ENCODE measurements around the gene HOXD3.
A peak's percentile ranks its signal among the peaks of the same experiment; 100 is the strongest.

HOXD3 gene

DNA sequence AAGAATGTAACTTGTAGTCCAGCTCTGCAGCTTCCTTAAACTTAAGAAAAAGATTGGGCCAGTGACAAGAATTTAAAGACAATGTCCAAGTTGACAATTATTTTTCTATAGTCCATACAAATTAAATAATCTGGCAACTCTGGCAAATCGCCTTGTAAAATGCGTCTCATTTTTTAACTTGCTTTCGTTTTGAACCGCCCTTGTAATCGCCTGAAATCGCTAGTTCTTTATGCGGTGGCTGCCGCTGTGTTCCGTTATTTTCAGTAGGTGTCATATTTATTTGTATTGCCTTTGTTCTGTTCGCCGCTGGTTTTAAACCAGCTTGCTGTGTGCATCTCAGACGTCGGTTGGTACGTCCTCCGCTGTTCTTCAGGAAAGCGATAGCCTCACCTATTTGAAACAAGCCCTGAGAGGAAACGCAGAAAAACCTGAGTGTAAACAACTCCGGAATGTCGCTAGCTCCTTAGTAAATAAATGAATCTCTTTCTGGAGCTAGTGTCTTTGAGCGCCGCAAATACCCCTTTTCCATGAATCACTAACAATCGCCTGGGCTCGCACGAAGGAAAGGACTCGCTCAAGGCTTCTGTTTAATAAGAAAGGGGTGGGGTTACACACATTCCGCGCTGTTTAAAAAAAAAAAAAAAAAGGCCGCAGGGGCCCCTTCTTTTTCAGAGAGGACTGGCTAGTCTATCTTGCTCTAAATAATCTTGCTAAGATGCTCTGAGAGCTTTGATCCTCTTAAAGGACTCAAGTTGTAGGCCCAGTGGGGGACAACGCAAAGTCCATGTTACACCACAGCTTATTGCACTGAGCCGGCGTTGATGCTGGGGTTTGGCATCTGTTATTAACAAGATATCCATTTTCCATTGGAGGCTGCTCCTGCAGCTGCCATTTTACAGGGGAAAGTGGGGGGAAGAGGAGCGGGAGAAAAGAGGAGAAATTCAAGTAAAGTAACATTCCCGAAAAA lies 24.6 kb upstream of the HOXD3 start:
- no peak for DNase-seq (ENCODE audit: low read depth)

DNA sequence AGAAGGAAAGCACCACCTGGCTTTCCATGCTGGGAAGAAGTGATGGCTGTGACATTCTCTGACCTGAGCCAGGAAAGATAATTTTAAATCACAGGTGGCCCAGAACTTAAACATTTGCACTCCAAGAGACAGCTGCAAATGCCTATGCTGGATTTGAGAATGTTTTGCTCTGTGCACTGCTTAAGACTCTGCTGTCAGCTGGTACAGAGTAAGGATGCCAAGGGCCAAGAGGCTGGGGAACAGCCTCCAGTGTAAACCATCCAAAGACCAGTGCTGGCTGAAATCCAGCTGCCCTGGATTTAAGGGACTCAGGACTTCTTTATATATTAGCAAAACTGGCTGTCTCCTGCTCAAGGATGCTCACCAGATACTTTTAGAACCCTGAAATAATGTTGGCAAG lies 23.7 kb upstream of the HOXD3 start:
- no peak for DNase-seq (ENCODE audit: low read depth)

DNA sequence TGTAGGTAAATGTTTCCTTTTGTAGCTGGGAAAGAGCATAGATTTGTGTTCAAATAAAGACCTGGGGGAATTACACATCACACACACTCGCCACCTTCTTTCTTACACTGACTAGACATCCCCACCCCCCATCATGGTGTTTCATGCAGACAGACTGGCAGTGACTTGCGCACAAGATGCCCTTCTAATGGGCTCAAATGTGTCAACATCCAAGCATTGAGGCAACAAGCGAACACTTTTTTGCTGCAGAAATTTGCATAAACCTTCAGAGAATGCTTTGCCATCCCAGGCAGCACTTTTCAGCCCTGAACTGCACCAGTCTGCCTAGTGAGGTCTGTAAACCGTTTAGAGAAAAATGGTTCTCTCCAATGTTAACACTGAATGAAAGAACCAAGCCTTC lies 23.1 kb upstream of the HOXD3 start:
- no peak for DNase-seq (ENCODE audit: low read depth)

DNA sequence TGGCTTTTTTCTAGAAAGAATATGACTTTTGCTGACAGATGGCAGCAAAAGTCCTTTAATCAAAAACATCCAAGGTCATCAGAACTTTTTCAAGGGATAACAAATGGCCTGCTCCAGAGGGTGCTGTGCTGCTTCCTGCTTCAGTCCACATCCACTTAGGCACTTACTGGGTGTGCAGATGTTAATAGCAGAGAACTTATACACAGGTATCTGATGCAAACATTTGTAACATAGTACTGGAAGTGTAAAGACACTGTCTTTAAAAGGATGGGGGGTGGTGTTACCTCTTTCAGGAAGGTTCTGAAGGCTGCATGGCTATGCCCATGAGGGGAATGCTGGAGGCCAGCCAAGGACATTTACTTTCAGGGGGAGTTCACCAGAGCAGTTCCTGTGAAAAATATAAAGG lies 22.1 kb upstream of the HOXD3 start:
- no peak for DNase-seq (ENCODE audit: low read depth)

DNA sequence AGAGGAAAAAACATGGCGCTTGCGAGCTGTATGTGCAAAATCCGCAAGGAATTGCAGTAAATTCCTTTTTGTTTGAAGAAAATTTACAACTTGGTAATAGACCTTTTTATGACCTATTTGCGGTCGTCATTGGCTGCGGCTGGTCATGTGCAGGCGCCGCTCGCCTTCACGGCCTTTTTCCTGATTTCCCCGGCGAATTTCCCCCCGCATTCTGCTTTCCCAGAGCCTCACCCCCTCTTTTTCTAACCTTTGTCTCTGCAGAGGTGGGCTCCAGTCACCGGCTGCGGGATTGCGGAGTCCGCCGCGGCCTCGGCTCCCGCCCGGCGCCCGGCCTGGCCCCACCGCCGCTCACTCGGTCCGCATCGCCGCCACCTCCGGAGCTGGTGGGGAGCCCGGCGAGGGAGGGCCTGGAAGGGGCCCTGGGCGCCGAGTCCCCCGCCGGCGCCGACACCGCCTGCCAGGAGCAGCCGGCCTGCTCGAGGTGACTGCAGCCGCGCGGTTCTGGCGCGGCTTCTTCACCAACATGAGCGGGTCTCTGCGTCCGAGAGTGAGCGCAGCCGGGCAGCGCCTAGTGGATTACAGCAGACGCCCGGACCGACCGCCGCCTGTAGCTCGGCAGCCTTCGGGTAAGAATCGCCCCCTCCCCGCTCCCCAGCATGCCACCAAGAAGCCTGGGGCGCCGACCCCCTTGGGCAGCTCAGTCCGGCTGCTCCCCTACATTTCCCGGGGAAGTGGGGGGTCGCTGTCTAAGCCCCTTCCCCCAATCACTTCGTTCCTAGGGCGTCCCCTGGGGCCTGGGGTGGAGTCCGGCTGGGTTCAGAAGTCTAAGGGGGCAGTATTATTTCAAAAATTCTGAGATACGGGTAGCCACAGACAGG lies 20.5 kb upstream of the HOXD3 start:
- no peak for DNase-seq (ENCODE audit: low read depth)

DNA sequence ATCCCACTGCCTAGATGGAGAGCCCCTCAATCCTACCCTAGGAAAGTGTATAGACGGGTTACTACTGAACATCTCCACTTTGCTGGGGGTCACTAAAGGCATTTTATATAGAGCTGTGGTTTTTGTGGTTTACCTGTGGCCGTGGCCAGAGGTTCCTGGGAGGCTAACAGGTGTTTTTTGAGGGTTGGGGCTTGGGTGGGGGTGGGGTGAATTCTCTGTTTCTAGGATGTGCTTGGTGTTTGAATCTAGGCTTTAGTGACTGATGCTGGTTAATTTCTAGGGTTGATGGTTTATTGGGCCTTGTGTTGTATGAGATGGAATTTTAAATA lies 19.9 kb upstream of the HOXD3 start:
- no peak for DNase-seq (ENCODE audit: low read depth)

DNA sequence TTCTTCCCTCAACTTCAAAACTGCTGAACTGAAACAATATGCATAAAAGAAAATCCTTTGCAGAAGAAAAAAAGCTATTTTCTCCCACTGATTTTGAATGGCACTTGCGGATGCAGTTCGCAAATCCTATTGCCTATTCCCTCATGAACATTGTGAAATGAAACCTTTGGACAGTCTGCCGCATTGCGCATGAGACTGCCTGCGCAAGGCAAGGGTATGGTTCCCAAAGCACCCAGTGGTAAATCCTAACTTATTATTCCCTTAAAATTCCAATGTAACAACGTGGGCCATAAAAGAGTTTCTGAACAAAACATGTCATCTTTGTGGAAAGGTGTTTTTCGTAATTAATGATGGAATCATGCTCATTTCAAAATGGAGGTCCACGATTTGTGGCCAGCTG lies 19.2 kb upstream of the HOXD3 start:
- no peak for DNase-seq (ENCODE audit: low read depth)

DNA sequence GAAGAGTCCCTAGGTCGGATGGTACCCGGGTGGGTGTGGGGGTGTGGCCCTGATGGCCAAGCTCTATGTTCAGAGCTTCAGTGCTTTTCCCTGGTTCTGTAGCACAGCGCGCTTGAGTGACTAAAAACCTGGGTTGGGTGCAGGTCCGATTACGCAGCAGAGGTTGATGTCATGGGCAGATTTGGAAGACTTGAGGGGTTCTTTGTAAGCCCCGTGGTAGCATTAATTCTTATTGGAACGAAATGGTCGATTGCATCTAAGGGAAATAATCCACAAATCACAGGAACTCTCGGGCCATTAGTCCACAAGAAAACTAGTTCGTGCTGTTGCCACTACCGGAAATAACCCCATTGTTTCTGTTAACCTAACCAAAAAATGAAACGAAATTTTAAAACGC lies 18.6 kb upstream of the HOXD3 start:
- DNase-seq (ENCODE audit: low read depth), result no peak

DNA sequence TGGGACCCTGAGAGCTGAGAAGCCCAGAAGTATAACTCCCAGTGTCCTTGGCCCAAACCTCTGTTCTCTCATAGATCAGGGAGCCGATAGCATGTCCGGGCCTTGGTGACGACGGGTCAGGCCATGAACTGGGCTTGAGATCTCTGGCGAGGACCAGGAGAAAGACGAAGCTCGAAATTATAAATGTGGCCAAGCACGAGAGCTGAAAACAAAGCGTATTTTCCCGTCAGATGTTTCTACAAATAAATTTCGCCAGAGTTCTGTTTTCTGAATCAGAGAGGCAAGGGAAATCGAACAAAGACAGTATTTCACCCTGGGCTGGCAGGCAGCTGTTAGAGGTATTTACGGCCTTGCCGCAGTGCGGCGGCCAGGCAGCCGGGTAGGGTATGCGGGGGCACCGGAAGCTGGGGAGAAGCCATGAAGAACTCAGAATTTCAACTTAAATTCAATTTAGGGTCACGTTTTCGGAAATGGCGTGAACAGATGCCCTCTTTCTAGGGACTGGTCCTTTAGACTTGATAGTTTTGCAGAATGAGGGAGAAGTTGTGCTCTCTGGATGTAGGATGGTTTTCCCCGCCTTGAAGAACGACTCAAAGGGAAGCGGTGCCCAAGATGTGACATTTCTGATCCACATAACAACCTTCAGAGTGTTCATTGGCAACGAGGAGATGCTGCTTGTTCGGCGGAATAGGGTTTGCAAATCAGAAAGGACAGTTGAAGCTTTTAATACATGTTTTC lies 18.0 kb upstream of the HOXD3 start:
- no peak for DNase-seq (ENCODE audit: low read depth)

DNA sequence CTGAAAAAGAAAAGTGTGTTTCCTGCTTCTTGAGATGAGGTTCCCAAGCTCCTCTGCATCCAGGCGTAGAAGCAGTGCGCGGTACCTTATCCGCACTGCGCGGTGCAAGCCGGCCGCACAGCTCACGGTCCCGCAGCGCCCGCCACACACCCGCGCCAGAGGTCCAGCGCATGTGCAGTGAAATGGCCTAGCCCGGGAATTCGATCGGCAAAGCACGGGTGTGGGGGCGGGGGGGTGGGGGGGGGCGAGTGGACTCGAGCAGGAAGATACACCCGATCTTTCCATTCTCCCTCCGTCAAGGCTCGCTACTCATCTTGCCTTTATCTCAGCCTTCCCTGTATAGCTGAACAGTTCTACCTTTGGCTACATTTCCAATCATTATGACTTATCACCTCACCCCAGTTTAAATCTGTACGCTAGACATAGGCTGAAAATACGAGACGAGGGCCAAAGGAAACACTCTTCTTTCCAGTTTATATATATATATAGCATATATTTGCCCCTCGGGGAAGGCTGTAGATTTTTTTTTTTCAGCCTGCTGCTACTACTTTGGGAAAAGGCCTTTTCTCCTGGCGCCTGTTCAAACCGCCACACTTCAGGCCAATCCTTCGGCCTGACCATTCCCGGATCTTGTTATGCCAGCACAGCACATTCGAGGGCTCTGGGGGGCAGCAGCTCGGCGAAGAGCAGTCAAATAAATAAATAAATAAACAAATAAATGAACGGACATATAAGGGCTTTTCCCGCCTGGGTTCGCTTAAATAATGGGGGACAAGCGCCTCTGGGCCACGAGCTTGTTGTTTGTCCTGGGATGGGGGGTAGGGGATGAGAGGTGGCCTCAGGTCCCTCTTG lies 17.2 kb upstream of the HOXD3 start:
- DNase-seq (ENCODE audit: low read depth), result no peak

DNA sequence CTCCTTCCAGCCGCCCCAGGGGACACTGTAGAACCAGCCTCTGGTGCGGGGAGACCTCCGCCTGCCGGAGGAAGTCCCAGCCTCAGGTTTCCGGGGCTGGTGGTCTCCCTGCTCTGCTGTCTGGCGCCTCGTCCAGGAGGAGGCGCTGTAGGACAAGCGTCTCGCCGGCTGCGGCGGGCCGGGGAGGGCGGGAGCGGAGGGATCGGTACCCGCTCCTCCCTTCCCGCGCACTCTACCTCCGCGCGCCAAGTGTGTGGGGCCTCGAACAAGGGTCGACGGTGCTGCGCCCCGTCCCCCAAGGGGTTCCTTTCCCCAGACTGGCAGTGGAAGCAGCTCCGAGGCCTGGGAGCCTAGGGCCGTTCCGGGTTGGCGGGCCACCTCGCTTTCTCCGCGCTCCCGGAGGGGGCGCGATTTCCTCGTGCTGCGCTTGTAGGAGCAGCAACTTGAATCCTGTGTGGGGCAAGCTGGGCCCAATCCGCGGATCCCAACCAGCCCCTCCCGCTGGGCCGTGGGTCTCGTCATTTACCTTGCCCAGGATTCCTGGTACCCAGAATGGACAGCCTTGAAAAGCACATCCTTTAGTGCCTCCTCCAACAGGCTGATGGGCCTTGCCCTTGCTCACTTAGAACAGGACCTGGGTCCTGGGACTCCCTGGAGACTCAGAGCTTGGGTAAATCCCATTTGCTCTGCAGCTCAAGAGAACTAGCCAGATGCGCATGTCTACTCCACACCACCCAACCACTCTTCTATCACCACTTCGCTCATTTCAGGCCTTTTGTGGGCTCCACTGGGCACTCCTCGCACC lies 16.4 kb upstream of the HOXD3 start:
- peak; percentile 72 for DNase-seq (ENCODE audit: low read depth)

DNA sequence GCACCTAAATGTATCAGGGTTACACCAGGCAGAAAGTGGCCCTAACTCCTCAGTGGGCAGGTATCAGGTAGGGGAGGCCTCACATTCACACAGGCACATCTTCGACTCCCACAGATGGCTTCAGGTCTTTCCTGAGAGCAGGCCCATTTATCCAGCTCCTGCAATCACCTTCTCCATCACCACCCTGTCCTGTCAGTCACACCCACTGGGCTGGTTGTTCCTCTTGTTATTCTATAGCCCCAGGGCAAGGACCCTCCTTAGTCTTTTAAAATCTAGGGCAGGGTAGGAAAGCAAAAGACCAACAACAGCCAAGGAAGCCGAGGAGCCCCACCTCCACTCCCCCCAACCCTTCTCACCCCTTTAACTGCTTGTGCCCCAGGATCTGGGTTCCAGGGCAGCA lies 14.8 kb upstream of the HOXD3 start:
- DNase-seq (ENCODE audit: low read depth), result no peak

DNA sequence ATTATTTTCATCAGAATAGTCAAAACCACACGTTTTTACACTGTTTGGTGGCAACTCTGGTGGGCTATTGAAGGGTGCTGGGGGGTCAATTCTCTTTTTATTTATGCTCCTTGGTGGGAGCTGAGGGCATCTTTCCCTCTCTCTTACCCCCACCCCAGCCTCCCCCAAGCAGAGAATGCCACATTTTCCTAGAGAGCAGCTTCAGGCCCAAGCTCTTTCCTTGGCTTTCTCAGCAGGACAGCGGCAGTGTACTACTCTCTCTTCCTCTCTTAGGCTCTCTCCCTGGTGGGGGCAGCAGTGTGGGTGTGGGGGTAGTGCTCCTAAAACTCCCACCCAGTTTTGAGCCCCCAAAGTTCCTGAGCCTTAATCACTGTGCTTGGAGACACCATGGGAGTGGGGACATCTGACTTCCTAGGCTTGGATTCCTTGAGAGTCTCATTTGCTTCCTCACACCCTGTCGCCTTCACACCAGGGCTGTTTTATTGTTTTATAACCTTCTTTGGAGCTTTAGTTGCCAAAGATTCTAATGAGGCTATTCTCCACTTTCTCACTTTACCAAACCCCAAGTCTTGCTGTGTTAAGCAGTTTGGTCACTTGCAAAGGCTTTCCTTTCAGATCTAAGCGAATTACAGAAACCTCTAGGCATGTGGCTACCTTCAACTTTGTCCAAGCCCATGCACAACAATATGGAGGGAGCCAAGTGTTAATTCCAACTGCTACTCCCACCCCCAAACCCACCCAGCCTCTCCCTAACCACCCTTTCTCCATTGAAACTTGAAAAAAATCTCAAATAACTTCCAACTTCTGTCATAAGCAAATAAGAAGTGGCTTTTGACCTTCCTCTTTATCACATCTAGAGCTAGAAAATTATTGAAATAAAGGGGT lies 11.8 kb upstream of the HOXD3 start:
- no peak for DNase-seq (ENCODE audit: low read depth)

DNA sequence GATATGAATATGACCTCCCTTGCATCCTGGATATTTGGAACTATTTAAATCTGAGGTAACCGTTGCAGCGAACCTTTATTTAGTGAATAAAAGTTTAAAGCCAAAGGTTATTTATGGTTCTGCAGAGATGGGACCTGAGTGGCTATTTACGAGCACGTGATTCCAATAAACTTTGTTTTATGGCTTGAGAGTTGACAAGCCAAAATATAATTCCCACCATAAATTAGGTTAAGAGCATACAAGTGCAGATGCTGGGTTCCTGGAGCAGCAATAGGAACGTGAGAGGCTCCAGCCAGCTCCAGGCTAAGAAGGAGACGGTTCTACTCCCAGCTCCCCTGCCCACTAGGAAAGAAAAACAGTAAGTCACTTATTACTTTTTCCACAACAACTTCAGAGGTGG lies 11.0 kb upstream of the HOXD3 start:
- no peak for DNase-seq (ENCODE audit: low read depth)

DNA sequence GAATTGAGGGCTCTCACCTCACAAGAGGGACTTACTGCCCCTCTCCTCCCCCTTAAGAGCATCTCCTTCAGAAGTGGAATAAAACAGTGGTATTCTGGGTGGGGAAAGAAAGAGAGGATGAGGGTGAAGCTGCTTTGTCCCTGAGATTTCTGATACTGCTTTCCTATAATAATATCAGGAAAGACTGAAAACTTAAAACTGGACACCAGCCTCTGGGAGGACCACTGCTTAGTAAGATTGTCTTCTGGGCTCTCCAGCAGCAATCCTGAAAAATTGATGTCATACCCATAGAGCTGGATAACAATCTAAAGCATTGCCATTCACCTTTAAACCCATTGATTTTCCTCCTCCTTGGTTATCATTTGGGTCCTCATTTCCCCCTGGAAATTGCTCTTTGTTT lies 10.5 kb upstream of the HOXD3 start:
- DNase-seq (ENCODE audit: low read depth), result no peak

DNA sequence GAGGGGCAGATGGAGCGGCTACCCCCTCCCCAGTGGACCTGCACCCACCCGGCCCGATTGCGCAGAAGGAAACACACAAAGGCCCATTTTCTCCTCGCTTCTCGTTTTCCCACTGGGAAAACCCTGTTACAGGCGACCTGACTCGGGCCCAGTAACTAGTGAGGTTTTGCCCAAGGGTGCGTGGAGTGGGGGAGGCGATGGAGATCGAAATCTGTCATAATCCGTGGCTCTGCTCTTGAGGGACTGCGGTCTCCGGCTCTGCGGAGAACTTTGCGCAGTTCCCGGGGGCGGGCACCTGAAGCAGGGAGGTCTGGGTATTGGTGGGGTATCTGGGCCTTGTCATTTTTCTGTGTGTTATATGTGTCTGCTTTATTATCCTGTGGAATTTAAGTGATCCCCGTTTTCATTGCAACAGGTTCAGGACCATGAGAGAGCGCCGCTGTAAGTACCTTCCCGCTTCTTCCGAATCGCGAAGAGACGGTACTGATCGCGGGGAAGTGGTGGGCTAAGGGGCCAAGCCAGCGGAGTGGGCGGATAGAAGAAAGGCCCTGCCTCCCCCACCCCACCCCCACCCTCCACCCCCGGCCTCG lies 9.8 kb upstream of the HOXD3 start:
- no peak for DNase-seq (ENCODE audit: low read depth)

DNA sequence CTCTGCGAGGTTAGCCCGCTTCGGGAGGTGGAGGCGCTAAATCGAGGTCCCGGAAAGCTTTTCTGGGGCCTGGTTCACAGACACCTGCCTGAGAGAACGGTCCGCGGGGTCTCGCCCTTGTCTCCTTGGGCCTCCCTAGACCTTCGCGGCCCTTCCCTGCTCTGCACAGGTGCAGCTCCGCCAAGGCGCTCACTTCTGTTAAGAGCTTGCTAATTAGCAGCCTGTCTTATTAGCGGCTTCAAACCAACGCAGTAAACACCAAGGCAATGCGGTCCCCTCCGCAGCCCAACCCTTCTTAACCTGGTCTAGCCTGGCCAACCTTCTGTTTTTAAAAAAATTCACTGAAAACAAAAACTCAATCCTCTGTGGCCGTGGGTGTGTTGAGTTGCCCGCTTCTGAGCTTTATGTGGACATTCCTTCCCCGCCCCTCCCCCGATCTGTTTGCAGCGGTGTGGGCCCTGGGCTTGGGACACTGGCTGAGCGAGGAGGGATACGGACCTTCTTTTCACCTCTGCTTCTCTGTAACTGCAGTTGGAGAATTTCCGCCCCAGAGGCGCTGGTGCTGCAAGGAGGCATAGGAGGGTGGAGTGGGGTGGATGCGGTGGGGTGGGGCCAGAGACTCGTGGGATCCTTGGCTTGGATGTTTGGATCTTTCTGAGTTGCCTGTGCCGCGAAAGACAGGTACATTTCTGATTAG lies 9.2 kb upstream of the HOXD3 start:
- no peak for DNase-seq (ENCODE audit: low read depth)

DNA sequence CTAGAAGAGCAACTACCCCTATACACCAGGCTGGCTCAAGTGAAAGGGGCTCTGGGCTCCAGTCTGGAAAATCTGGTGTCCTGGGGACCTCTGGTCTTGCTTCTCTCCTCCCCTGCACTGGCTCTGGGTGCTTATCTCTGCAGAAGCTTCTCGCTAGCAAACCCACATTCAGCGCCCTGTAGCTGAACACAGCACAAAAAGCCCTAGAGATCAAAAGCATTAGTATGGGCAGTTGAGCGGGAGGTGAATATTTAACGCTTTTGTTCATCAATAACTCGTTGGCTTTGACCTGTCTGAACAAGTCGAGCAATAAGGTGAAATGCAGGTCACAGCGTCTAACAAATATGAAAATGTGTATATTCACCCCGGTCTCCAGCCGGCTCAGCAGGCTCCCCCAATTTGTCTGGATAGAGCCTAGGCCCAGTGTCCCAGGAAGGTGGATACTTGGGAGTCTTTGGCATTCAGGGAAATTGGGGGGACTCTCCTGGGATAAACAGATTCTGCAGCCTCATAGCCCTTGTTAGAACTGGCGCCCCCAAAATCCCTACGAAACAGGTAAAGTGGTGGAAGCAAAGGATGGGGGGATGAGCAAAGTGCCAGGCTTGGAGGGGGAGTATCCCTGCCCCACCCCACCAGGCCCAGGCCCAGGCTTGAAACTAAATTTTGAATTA lies 8.2 kb upstream of the HOXD3 start:
- no peak for DNase-seq (ENCODE audit: low read depth)
